ENCODE data around the gene DTNA. TPM values are rescaled to one million over a fixed set of nuclear protein-coding genes. Genes with fewer than 3 reads are reported as not detected.

DTNA gene
- total RNA-seq, 1 experiment from 2014 or later = 10.4 TPM

DNA sequence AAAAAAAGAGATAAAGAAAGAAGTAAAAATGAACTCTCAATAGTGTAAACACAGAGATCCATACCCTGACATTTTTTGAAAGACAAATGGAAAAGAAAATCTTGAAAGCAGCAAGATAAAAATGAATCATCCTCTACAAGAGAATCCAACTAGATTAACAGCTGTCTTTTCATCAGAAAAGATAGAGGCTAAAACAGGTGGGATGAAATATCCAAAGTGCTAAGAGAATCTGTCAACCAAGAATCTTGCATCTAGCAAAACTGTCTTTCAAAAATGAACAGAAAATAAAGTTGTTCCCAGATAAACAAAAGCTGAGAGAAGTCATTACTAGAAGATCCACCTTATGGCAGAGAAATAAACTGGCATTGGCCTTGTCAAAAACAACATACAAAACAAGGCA lies 213.8 kb downstream of the DTNA start:
- Mint-ChIP-seq H3K4me3 (ENCODE audit: unreplicated experiment) (no peak overlapping the region), H3K27me3 (ENCODE audit: insufficient read depth, unreplicated experiment) (no peaks in the 10 kb centered on the region), H3K36me3 (ENCODE audit: insufficient read depth, unreplicated experiment) (no peaks in the 10 kb centered on the region), H3K4me1 (ENCODE audit: low read depth, unreplicated experiment) (peaks cover 21% of the 10 kb centered on the region), H3K27ac (ENCODE audit: unreplicated experiment) (no peak overlapping the region), H3K9me3 (ENCODE audit: unreplicated experiment) (peaks cover 6% of the 10 kb centered on the region)
- Histone ChIP-seq H3K4me1 (peaks cover 9% of the 10 kb centered on the region), H3K4me3 (ENCODE audit: low read depth, low read length) (no peak overlapping the region), H3K9me3 (no peaks in the 10 kb centered on the region), H3K27me3 (replicated peaks; ENCODE audit: control insufficient read depth, insufficient read depth, low read length) (no peaks in the 10 kb centered on the region), H3K36me3 (ENCODE audit: control insufficient read depth, insufficient read depth, low read length) (no peaks in the 10 kb centered on the region)
- ChIA-PET CTCF (no interaction called here), POLR2A (no interaction called here)
- BruUV-seq (replicated peaks) = no TSS peak
- DNase-seq = no peak
- TF ChIP-seq, protein P1, sequence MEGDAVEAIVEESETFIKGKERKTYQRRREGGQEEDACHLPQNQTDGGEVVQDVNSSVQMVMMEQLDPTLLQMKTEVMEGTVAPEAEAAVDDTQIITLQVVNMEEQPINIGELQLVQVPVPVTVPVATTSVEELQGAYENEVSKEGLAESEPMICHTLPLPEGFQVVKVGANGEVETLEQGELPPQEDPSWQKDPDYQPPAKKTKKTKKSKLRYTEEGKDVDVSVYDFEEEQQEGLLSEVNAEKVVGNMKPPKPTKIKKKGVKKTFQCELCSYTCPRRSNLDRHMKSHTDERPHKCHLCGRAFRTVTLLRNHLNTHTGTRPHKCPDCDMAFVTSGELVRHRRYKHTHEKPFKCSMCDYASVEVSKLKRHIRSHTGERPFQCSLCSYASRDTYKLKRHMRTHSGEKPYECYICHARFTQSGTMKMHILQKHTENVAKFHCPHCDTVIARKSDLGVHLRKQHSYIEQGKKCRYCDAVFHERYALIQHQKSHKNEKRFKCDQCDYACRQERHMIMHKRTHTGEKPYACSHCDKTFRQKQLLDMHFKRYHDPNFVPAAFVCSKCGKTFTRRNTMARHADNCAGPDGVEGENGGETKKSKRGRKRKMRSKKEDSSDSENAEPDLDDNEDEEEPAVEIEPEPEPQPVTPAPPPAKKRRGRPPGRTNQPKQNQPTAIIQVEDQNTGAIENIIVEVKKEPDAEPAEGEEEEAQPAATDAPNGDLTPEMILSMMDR (IDR thresholded peaks at IDR 0.05; ENCODE audit: insufficient read depth in 1 of 2, low read depth in 1 of 2, low read length in 1 of 2, severe bottlenecking in 1 of 2, unreplicated experiment in 1 of 2) = no peak
- intact Hi-C loops (cut with micrococcal nuclease; ENCODE audit: unreplicated experiment) = no loop called here

- BruUV-seq (replicated peaks) = no TSS peak
- Histone ChIP-seq H3K4me1 (peaks cover 20% of the 10 kb centered on the region), H3K27me3 (replicated peaks; ENCODE audit: control insufficient read depth, insufficient read depth, low read length) (no peaks in the 10 kb centered on the region), H3K4me3 (ENCODE audit: low read depth, low read length) (no peak overlapping the region), H3K36me3 (ENCODE audit: control insufficient read depth, insufficient read depth, low read length) (no peaks in the 10 kb centered on the region), H3K9me3 (no peaks in the 10 kb centered on the region)
- ChIA-PET POLR2A (no interaction called here), CTCF (no interaction called here)
- Mint-ChIP-seq H3K4me1 (ENCODE audit: low read depth, unreplicated experiment) (peaks cover 21% of the 10 kb centered on the region), H3K4me3 (ENCODE audit: unreplicated experiment) (no peak overlapping the region), H3K9me3 (ENCODE audit: unreplicated experiment) (peaks cover 6% of the 10 kb centered on the region), H3K27ac (ENCODE audit: unreplicated experiment) (no peak overlapping the region), H3K27me3 (ENCODE audit: insufficient read depth, unreplicated experiment) (no peaks in the 10 kb centered on the region), H3K36me3 (ENCODE audit: insufficient read depth, unreplicated experiment) (no peaks in the 10 kb centered on the region)
- no peak for DNase-seq
- TF ChIP-seq, protein P1 (IDR thresholded peaks at IDR 0.05; ENCODE audit: insufficient read depth in 1 of 2, low read depth in 1 of 2, low read length in 1 of 2, severe bottlenecking in 1 of 2, unreplicated experiment in 1 of 2) = no peak
- intact Hi-C loops (cut with micrococcal nuclease; ENCODE audit: unreplicated experiment) = loop anchor here (5.0 kb wide), 1 partner anchor 51 kb away; no protein-coding TSS in a partner anchor
Measured at GRCh38 chr18:34926683-34927082, 216.6 kb downstream of the DTNA start.

GRCh38 chr18:34928088-34928753 lies 218.1 kb downstream of the DTNA start:
- Histone ChIP-seq H3K4me3 (ENCODE audit: low read depth, low read length) (no peak overlapping the region), H3K36me3 (ENCODE audit: control insufficient read depth, insufficient read depth, low read length) (no peaks in the 10 kb centered on the region), H3K4me1 (peaks cover 20% of the 10 kb centered on the region), H3K27me3 (replicated peaks; ENCODE audit: control insufficient read depth, insufficient read depth, low read length) (no peaks in the 10 kb centered on the region), H3K9me3 (no peaks in the 10 kb centered on the region)
- Mint-ChIP-seq H3K9me3 (ENCODE audit: unreplicated experiment) (peaks cover 6% of the 10 kb centered on the region), H3K27me3 (ENCODE audit: insufficient read depth, unreplicated experiment) (no peaks in the 10 kb centered on the region), H3K36me3 (ENCODE audit: insufficient read depth, unreplicated experiment) (no peaks in the 10 kb centered on the region), H3K4me3 (ENCODE audit: unreplicated experiment) (peak overlapping the region; percentile 37), H3K27ac (ENCODE audit: unreplicated experiment) (peak overlapping the region; percentile 67), H3K4me1 (ENCODE audit: low read depth, unreplicated experiment) (peaks cover 14% of the 10 kb centered on the region)
- peak in 1 of 2 experiments; percentile 35 for DNase-seq
- BruUV-seq (replicated peaks) = no TSS peak
- POLR2A ChIA-PET = no interaction called here
- CTCF ChIA-PET = no interaction called here
- TF ChIP-seq, protein P1 (IDR thresholded peaks at IDR 0.05; ENCODE audit: insufficient read depth in 1 of 2, low read depth in 1 of 2, low read length in 1 of 2, severe bottlenecking in 1 of 2, unreplicated experiment in 1 of 2) = no peak
- intact Hi-C loops (cut with micrococcal nuclease; ENCODE audit: unreplicated experiment) = loop anchor here (5.0 kb wide), 1 partner anchor 49 kb away; no protein-coding TSS in a partner anchor
